Thoracic aorta (tissue), 2 donors: ENCODE data around the gene FSTL1. TPM values are rescaled to one million over a fixed set of nuclear protein-coding genes. Genes with fewer than 3 reads are reported as not detected.

ENCODE experiments used
- ATAC-seq: fragments of 150-250 bp; one replicate; pipeline ENCODE4 v1.8.0; 2017; ENCODE audit warnings: low read depth; ENCODE audit not compliant: insufficient number of reproducible peaks, low FRiP score
- DNase-seq: peaks from one replicate; pipeline ENCODE4 v3.0.0-alpha.2; 2020; ENCODE audit warnings: low spot score
- H3K27ac ChIP-seq, 2 donors: fragments of 200-600 bp; sonication (generic); 1 replicate in 1 of 2; 2 replicates in 1 of 2; pipeline ENCODE4 v1.5.1; 2016; ENCODE audit warnings: mild to moderate bottlenecking in 2 of 2, moderate library complexity in 2 of 2
- H3K27me3 ChIP-seq: fragments of 200-600 bp; sonication (generic); replicated peaks from 2 replicates; pipeline ENCODE4 v1.6.0; 2016; ENCODE audit warnings: mild to moderate bottlenecking; ENCODE audit not compliant: insufficient read depth
- H3K36me3 ChIP-seq: fragments of 200-600 bp; sonication (generic); one replicate; pipeline ENCODE4 v1.5.1; 2016
- H3K4me1 ChIP-seq, 2 donors: fragments of 200-600 bp; sonication (generic); 1 replicate in 1 of 2; 2 replicates in 1 of 2; pipeline versions ENCODE4 v1.5.1 to v1.6.0; 2016; ENCODE audit warnings: low read depth in 2 of 2, mild to moderate bottlenecking in 1 of 2; ENCODE audit not compliant: control insufficient read depth in 1 of 2
- H3K4me3 ChIP-seq: fragments of 200-600 bp; sonication (generic); 2 replicates; pipeline ENCODE4 v1.5.1; 2016; ENCODE audit warnings: mild to moderate bottlenecking
- H3K9me3 ChIP-seq: fragments of 200-600 bp; sonication (generic); 2 replicates; pipeline ENCODE4 v1.5.1; 2016
- total RNA-seq, 2 donors: library from RNA; depleted of rRNA; stranded (reverse); fragments of >200 nt; gene quantifications; one replicate each; pipeline versions ENCODE4 v1.1.0 to v1.2.3, GENCODE V29; 2016
- TF ChIP-seq, protein P1 (sequence below): fragments of 200-600 bp; sonication (generic); IDR thresholded peaks from one replicate; pipeline ENCODE4 v1.5.1; 2019; ENCODE audit warnings: antibody characterized with exemption

Gene FSTL1
- total RNA-seq, 2 donors from 2014 or later: 601 to 687 TPM

DNA sequence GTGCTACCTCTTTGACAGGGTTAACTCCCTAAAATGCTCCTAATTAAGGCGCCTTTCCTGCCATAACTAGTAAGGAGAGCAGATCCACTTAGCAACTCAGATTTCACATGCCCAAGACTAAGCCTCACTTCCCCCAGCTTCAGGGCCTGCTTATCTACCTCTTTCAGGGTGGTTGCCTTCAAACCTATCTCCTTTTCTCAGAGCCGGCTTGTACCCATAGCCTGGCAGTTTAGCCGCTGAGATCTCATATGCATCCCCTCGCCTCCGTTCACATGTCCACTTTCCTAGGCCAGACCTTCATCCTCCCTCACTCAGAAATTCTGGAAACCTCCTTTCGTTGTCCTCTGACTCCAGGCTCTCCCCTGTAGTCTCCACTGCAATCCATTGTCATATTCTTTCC lies 1.0 kb upstream of the FSTL1 start:
- ATAC-seq (no peak), DNase-seq (no peak)
- Histone ChIP-seq H3K4me3 (peak overlapping the region; percentile 83), H3K9me3 (no peaks in the 10 kb centered on the region), H3K36me3 (no peaks in the 10 kb centered on the region), H3K27ac (peak overlapping the region; percentile 92 to 96), H3K4me1 (peaks cover 18 to 29% of the 10 kb centered on the region in 2 donors), H3K27me3 (no peaks in the 10 kb centered on the region)
- TF ChIP-seq, protein P1, sequence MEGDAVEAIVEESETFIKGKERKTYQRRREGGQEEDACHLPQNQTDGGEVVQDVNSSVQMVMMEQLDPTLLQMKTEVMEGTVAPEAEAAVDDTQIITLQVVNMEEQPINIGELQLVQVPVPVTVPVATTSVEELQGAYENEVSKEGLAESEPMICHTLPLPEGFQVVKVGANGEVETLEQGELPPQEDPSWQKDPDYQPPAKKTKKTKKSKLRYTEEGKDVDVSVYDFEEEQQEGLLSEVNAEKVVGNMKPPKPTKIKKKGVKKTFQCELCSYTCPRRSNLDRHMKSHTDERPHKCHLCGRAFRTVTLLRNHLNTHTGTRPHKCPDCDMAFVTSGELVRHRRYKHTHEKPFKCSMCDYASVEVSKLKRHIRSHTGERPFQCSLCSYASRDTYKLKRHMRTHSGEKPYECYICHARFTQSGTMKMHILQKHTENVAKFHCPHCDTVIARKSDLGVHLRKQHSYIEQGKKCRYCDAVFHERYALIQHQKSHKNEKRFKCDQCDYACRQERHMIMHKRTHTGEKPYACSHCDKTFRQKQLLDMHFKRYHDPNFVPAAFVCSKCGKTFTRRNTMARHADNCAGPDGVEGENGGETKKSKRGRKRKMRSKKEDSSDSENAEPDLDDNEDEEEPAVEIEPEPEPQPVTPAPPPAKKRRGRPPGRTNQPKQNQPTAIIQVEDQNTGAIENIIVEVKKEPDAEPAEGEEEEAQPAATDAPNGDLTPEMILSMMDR: no peak

DNA sequence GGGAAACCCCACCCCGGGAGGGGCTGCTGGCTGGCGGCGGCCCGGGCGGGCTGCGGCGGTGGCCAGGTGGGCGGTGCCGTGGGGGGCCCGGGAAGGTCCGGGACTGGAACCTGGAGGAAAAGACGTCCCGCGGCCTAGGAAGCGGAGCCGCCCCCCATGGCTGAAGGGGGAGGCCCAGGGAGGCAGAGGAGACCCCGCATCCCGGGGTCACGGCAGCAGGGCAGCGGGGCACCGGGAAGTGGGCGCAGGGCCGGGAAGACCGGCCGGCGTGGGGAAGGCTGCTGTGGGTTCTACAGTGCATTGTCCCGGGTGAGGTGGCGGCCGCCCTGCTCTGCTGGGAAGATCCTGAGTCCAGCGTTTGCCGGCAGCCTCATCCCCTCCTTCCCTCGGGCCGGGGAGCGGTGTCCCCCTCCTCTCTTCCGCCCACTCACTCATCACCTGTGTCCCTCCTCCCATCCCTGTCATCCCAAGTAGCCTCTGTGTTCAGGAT lies 525 bp upstream of the FSTL1 start:
- TF ChIP-seq, protein P1: no peak
- Histone ChIP-seq H3K36me3 (no peaks in the 10 kb centered on the region), H3K27me3 (no peaks in the 10 kb centered on the region), H3K27ac (peak overlapping the region; percentile 92 to 96), H3K9me3 (no peaks in the 10 kb centered on the region), H3K4me1 (peaks cover 23 to 34% of the 10 kb centered on the region in 2 donors), H3K4me3 (peak overlapping the region; percentile 83)
- ATAC-seq: peak; percentile 16
- DNase-seq: no peak

DNA sequence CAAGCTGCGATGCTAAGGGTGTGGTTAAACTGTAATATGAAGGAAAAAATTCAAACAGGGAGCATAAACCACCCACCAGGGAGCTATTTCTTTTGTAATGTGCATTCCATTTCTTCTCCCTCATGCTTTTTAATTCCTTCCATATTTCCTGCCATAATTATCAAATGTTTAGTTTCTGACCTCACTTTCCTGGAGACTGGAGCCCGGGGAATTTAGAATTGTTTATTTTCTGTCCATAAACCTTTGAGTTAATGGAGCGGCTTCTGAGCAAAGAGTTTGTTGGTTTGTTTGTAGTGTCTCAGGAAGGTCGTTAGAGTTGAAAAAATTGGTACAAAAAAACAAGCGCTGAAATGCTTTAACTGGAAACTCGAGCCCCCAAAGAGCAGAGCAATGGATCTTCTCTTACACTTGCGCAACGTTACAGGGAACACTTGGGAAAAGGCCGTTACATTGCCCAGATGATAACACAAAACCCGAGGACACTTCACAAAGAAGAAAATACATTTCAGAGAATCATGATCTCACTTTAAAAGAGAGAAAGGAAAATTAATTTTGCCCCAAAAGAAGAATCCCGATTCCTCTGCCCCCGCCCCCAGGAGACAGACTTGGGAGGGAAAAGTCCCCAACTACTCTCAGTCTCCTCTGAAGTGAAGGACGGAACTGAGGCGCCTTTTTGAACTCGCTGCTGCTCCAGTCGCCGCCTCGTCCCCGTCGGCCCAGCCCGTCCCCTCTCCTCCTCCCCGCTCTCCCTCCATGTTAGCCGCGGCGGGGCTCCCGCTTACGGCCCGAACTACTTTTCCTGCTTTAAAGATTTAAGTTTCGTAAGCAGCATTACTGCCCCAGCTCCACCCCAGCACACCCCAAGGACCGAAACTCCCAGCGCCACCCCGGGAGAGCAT lies 842 bp downstream of the FSTL1 start:
- peak overlapping the region; percentile 83 for H3K4me3 ChIP-seq
- H3K27me3 ChIP-seq: no peaks in the 10 kb centered on the region
- no peak for DNase-seq
- peak overlapping the region; percentile 92 to 96 for H3K27ac ChIP-seq
- no peaks in the 10 kb centered on the region for H3K9me3 ChIP-seq
- TF ChIP-seq, protein P1: no peak
- peaks cover 35 to 48% of the 10 kb centered on the region in 2 donors for H3K4me1 ChIP-seq
- no peaks in the 10 kb centered on the region for H3K36me3 ChIP-seq
- ATAC-seq: peak; percentile 45

GRCh38 chr3:120449251-120449650 lies 1.5 kb downstream of the FSTL1 start:
- no peaks in the 10 kb centered on the region for H3K36me3 ChIP-seq
- H3K4me3 ChIP-seq: peak overlapping the region; percentile 83
- no peak for ATAC-seq
- no peaks in the 10 kb centered on the region for H3K27me3 ChIP-seq
- peak overlapping the region; percentile 92 to 96 for H3K27ac ChIP-seq
- H3K4me1 ChIP-seq: peaks cover 42 to 55% of the 10 kb centered on the region in 2 donors
- TF ChIP-seq, protein P1: no peak
- DNase-seq: no peak
- no peaks in the 10 kb centered on the region for H3K9me3 ChIP-seq

- Histone ChIP-seq H3K27me3 (no peaks in the 10 kb centered on the region), H3K4me1 (peaks cover 42 to 60% of the 10 kb centered on the region in 2 donors), H3K4me3 (peak overlapping the region; percentile 83), H3K27ac (peak overlapping the region; percentile 92 to 96), H3K9me3 (no peaks in the 10 kb centered on the region), H3K36me3 (no peaks in the 10 kb centered on the region)
- DNase-seq (no peak), ATAC-seq (no peak)
- TF ChIP-seq, protein P1: no peak
Observed at GRCh38 chr3:120448756-120449155, 2.0 kb downstream of the FSTL1 start.
